OCI-LY1 (cell line): Measurements from ENCODE around the gene NISCH.
A peak's percentile ranks its signal among the peaks of the same experiment; 100 is the strongest.

Experiments
- CTCF ChIP-seq: fragments of 200-600 bp; sonication (generic), shearing (Covaris generic); IDR thresholded peaks from 2 replicates; pipeline ENCODE4 v1.5.1; 2017; ENCODE audit warnings: mild to moderate bottlenecking, antibody characterized with exemption, low read length, moderate library complexity, mixed read lengths
- EZH2 ChIP-seq: fragments of 200-600 bp; sonication (generic), shearing (Covaris generic); IDR thresholded peaks from 2 replicates; pipeline ENCODE4 v1.8.0; 2017; ENCODE audit warnings: borderline replicate concordance, mixed run types, mild to moderate bottlenecking, antibody characterized with exemption, low read length, moderate library complexity, mixed read lengths

- TF ChIP-seq CTCF = peak; percentile 99
- no peak for TF ChIP-seq EZH2
Observed at GRCh38 chr3:52446631-52447511, 8.5 kb upstream of the NISCH start.
